Hepatocyte (in vitro differentiated cells): ENCODE measurements around the gene THRAP3.

ENCODE experiments used
- CTCF ChIP-seq: fragments of 200-600 bp; sonication (generic); IDR thresholded peaks from 2 replicates; pipeline ENCODE4 v1.5.1; 2016; ENCODE audit warnings: antibody characterized with exemption, mild to moderate bottlenecking; ENCODE audit not compliant: poor library complexity
- EZH2 ChIP-seq: fragments of 200-600 bp; sonication (generic); IDR thresholded peaks from 2 replicates; pipeline ENCODE4 v1.6.1; 2016; ENCODE audit warnings: antibody characterized with exemption, mild to moderate bottlenecking, borderline replicate concordance

- TF ChIP-seq CTCF (no peak), EZH2 (no peak)
Observed at GRCh38 chr1:36339215-36339614, 115.0 kb downstream of the THRAP3 start.
